ENCODE data around the gene ELOVL5.
"Not testable (repeated sequence)": the region's sequence is repeated elsewhere in the genome, so short reads cannot be mapped to it uniquely, and the experiment has no call there.

ELOVL5 gene

GRCh38 chr6:53305506-53306005 is 43.2 kb downstream of the ELOVL5 start:
- DNase-seq (ENCODE audit: low read depth), result not testable (repeated sequence)

- DNase-seq (ENCODE audit: low read depth), result not testable (repeated sequence)
Measured at GRCh38 chr6:53304953-53305352, 43.8 kb downstream of the ELOVL5 start.

GRCh38 chr6:53302678-53303360 is 45.9 kb downstream of the ELOVL5 start:
- DNase-seq (ENCODE audit: low read depth), result peak; percentile 84

GRCh38 chr6:53301801-53302537 is 46.8 kb downstream of the ELOVL5 start:
- DNase-seq (ENCODE audit: low read depth), result no peak

- no peak for DNase-seq (ENCODE audit: low read depth)
Measured at GRCh38 chr6:53300656-53301551, 47.8 kb downstream of the ELOVL5 start.

GRCh38 chr6:53299331-53300005 is 49.3 kb downstream of the ELOVL5 start:
- DNase-seq (ENCODE audit: low read depth), result no peak

- no peak for DNase-seq (ENCODE audit: low read depth)
Measured at GRCh38 chr6:53297004-53297403, 51.7 kb downstream of the ELOVL5 start.

- no peak for DNase-seq (ENCODE audit: low read depth)
Measured at GRCh38 chr6:53295176-53295575, 53.6 kb downstream of the ELOVL5 start.

- peak; percentile 37 for DNase-seq (ENCODE audit: low read depth)
Measured at GRCh38 chr6:53294611-53295010, 54.1 kb downstream of the ELOVL5 start.

GRCh38 chr6:53294095-53294494 is 54.7 kb downstream of the ELOVL5 start:
- no peak for DNase-seq (ENCODE audit: low read depth)

- DNase-seq (ENCODE audit: low read depth), result no peak
Measured at GRCh38 chr6:53293691-53294090, 55.1 kb downstream of the ELOVL5 start.

- DNase-seq (ENCODE audit: low read depth), result no peak
Measured at GRCh38 chr6:53290537-53291510, 57.9 kb downstream of the ELOVL5 start.

- DNase-seq (ENCODE audit: low read depth), result no peak
Measured at GRCh38 chr6:53287336-53288225, 61.2 kb downstream of the ELOVL5 start.

GRCh38 chr6:53284901-53285300 is 63.8 kb downstream of the ELOVL5 start:
- DNase-seq (ENCODE audit: low read depth), result no peak

GRCh38 chr6:53282741-53283140 is 66.0 kb downstream of the ELOVL5 start:
- peak; percentile 43 for DNase-seq (ENCODE audit: low read depth)

- DNase-seq (ENCODE audit: low read depth), result no peak
Measured at GRCh38 chr6:53282234-53282633, 66.5 kb downstream of the ELOVL5 start.

- no peak for DNase-seq (ENCODE audit: low read depth)
Measured at GRCh38 chr6:53281518-53282215, 67.1 kb downstream of the ELOVL5 start.

- no peak for DNase-seq (ENCODE audit: low read depth)
Measured at GRCh38 chr6:53280207-53280606, 68.5 kb downstream of the ELOVL5 start.

GRCh38 chr6:53279293-53279692 is 69.5 kb downstream of the ELOVL5 start:
- DNase-seq (ENCODE audit: low read depth), result no peak
